Measurements from ENCODE around the gene SLC25A44. TPM values are rescaled to one million over a fixed set of nuclear protein-coding genes. Genes with fewer than 3 reads are reported as not detected.

SLC25A44 gene
- total RNA-seq, 1 experiment from 2014 or later, result 29.3 TPM

DNA sequence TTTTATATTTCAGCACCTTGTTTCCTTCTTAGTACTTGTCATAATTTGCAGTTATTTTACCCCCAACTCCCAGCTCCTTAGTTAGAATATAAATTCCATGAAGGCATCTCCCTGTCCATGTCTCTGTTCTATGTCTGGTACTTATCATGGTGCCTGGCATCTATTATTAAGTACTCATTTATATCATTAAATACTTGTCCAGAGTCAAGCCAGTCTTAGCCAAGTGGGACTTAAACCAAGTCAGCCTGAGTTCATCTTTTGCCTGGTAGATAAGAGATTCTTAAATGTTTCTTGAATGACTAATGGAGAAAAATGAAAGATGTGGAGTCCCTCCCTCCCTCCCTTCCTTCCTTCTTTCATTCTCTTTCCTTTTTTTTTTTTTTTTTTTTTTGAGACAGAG is 9.4 kb downstream of the SLC25A44 start:
- Mint-ChIP-seq H3K4me3 (ENCODE audit: unreplicated experiment) (no peak overlapping the region), H3K9me3 (ENCODE audit: unreplicated experiment) (no peaks in the 10 kb centered on the region), H3K4me1 (ENCODE audit: low read depth, unreplicated experiment) (peaks cover 7% of the 10 kb centered on the region), H3K27me3 (ENCODE audit: insufficient read depth, unreplicated experiment) (no peaks in the 10 kb centered on the region), H3K36me3 (ENCODE audit: insufficient read depth, unreplicated experiment) (peaks cover 48% of the 10 kb centered on the region), H3K27ac (ENCODE audit: unreplicated experiment) (no peak overlapping the region)
- TF ChIP-seq, protein P1, sequence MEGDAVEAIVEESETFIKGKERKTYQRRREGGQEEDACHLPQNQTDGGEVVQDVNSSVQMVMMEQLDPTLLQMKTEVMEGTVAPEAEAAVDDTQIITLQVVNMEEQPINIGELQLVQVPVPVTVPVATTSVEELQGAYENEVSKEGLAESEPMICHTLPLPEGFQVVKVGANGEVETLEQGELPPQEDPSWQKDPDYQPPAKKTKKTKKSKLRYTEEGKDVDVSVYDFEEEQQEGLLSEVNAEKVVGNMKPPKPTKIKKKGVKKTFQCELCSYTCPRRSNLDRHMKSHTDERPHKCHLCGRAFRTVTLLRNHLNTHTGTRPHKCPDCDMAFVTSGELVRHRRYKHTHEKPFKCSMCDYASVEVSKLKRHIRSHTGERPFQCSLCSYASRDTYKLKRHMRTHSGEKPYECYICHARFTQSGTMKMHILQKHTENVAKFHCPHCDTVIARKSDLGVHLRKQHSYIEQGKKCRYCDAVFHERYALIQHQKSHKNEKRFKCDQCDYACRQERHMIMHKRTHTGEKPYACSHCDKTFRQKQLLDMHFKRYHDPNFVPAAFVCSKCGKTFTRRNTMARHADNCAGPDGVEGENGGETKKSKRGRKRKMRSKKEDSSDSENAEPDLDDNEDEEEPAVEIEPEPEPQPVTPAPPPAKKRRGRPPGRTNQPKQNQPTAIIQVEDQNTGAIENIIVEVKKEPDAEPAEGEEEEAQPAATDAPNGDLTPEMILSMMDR (IDR thresholded peaks at IDR 0.05; ENCODE audit: insufficient read depth in 1 of 2, low read depth in 1 of 2, low read length in 1 of 2, severe bottlenecking in 1 of 2, unreplicated experiment in 1 of 2), result no peak
- ChIA-PET POLR2A (no interaction called here), CTCF (interaction anchor here (0.9 kb wide), 1 partner anchor 29 kb away, joined by 4 read pairs; no protein-coding TSS in a partner anchor)
- intact Hi-C loops (cut with micrococcal nuclease; ENCODE audit: unreplicated experiment), result no loop called here
- H3K4me3 ChIP-seq (ENCODE audit: low read depth, low read length), result no peak overlapping the region
- DNase-seq, result no peak
- peaks cover 13% of the 10 kb centered on the region; the same call in 1 of the 2 replicates for H3K4me1 ChIP-seq
- no peaks in the 10 kb centered on the region for H3K27me3 ChIP-seq (replicated peaks; ENCODE audit: control insufficient read depth, insufficient read depth, low read length)
- BruUV-seq (replicated peaks), result no TSS peak
- H3K36me3 ChIP-seq (ENCODE audit: control insufficient read depth, insufficient read depth, low read length), result peaks cover 2% of the 10 kb centered on the region
- H3K9me3 ChIP-seq, result no peaks in the 10 kb centered on the region

DNA sequence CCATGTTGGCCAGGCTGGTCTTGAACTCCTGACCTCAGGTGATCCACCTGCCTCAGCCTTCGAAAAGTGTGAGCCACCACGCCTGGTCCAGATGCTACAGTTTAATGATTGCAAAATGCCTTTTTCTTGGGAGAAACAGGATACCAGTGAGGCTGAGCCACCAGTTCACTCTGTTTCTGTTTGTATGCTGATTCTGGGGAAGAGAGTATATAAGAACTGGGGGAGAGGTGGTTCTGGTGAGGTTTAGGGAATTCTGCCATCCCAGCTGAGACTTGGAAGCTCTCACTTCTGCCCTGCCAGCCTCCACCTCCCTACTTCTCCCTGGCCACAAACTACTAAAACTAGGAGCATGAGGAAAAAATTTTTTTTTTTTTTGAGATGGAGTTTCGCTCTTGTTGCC is 10.8 kb downstream of the SLC25A44 start:
- H3K27me3 ChIP-seq (replicated peaks; ENCODE audit: control insufficient read depth, insufficient read depth, low read length), result no peaks in the 10 kb centered on the region
- intact Hi-C loops (cut with micrococcal nuclease; ENCODE audit: unreplicated experiment), result no loop called here
- no peak overlapping the region for H3K27ac Mint-ChIP-seq (ENCODE audit: unreplicated experiment)
- no peak for DNase-seq
- TF ChIP-seq, protein P1 (IDR thresholded peaks at IDR 0.05; ENCODE audit: insufficient read depth in 1 of 2, low read depth in 1 of 2, low read length in 1 of 2, severe bottlenecking in 1 of 2, unreplicated experiment in 1 of 2), result no peak
- ChIA-PET CTCF (no interaction called here), POLR2A (no interaction called here)
- no peak overlapping the region for H3K4me3 ChIP-seq (ENCODE audit: low read depth, low read length)
- H3K4me3 Mint-ChIP-seq (ENCODE audit: unreplicated experiment), result no peak overlapping the region
- peaks cover 8% of the 10 kb centered on the region for H3K4me1 Mint-ChIP-seq (ENCODE audit: low read depth, unreplicated experiment)
- no peaks in the 10 kb centered on the region for H3K9me3 Mint-ChIP-seq (ENCODE audit: unreplicated experiment)
- no peaks in the 10 kb centered on the region for H3K27me3 Mint-ChIP-seq (ENCODE audit: insufficient read depth, unreplicated experiment)
- H3K9me3 ChIP-seq, result no peaks in the 10 kb centered on the region
- H3K36me3 Mint-ChIP-seq (ENCODE audit: insufficient read depth, unreplicated experiment), result peaks cover 49% of the 10 kb centered on the region
- 0 out of 2 replicates have a peak, but pooled peaks cover 5% of the 10 kb centered on the region for H3K4me1 ChIP-seq
- peaks cover 2% of the 10 kb centered on the region for H3K36me3 ChIP-seq (ENCODE audit: control insufficient read depth, insufficient read depth, low read length)
- no TSS peak for BruUV-seq (replicated peaks)

DNA sequence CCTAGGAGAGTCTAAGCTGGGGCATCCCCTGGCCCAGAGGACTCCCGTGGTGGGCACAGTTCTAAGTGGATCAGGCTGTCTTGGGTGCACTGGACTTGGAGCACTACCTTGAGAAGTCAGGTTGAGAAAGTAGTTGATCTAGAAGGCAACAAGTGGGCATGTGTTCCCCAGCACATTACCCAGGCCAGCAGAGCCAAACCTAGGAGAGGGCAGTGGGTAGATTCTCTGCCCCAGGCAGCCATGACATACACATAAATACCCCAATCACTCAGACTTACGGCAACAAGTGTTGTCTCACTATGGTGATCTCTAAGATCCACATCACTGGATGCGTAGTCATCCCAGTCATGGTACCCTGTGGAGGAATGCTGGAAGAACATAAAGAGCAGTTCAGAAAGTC is 17.3 kb downstream of the SLC25A44 start:
- Histone ChIP-seq H3K4me1 (peaks cover 12% of the 10 kb centered on the region), H3K9me3 (no peaks in the 10 kb centered on the region), H3K36me3 (ENCODE audit: control insufficient read depth, insufficient read depth, low read length) (peaks cover 1% of the 10 kb centered on the region), H3K27me3 (replicated peaks; ENCODE audit: control insufficient read depth, insufficient read depth, low read length) (no peaks in the 10 kb centered on the region), H3K4me3 (ENCODE audit: low read depth, low read length) (no peak overlapping the region)
- ChIA-PET POLR2A (interaction anchor here (1.5 kb wide), 1 partner anchor 17 kb away, joined by 5 read pairs; the partner anchor contains the start of gene SLC25A44), CTCF (no interaction called here)
- Mint-ChIP-seq H3K4me1 (ENCODE audit: low read depth, unreplicated experiment) (peaks cover 23% of the 10 kb centered on the region), H3K9me3 (ENCODE audit: unreplicated experiment) (no peaks in the 10 kb centered on the region), H3K4me3 (ENCODE audit: unreplicated experiment) (no peak overlapping the region), H3K27ac (ENCODE audit: unreplicated experiment) (no peak overlapping the region), H3K27me3 (ENCODE audit: insufficient read depth, unreplicated experiment) (no peaks in the 10 kb centered on the region), H3K36me3 (ENCODE audit: insufficient read depth, unreplicated experiment) (peaks cover 52% of the 10 kb centered on the region)
- DNase-seq, result no peak
- no TSS peak for BruUV-seq (replicated peaks)
- intact Hi-C loops (cut with micrococcal nuclease; ENCODE audit: unreplicated experiment), result loop anchor here (5.0 kb wide), 1 partner anchor 64 kb away; no protein-coding TSS in a partner anchor
- TF ChIP-seq, protein P1 (IDR thresholded peaks at IDR 0.05; ENCODE audit: insufficient read depth in 1 of 2, low read depth in 1 of 2, low read length in 1 of 2, severe bottlenecking in 1 of 2, unreplicated experiment in 1 of 2), result no peak
